ENCODE measurements around the gene GSK3A. TPM values are rescaled to one million over a fixed set of nuclear protein-coding genes. Genes with fewer than 3 reads are reported as not detected.

The GSK3A gene
- total and polyA plus RNA-seq, 2 experiments from 2014 or later: 17.7 to 40.7 TPM

DNA sequence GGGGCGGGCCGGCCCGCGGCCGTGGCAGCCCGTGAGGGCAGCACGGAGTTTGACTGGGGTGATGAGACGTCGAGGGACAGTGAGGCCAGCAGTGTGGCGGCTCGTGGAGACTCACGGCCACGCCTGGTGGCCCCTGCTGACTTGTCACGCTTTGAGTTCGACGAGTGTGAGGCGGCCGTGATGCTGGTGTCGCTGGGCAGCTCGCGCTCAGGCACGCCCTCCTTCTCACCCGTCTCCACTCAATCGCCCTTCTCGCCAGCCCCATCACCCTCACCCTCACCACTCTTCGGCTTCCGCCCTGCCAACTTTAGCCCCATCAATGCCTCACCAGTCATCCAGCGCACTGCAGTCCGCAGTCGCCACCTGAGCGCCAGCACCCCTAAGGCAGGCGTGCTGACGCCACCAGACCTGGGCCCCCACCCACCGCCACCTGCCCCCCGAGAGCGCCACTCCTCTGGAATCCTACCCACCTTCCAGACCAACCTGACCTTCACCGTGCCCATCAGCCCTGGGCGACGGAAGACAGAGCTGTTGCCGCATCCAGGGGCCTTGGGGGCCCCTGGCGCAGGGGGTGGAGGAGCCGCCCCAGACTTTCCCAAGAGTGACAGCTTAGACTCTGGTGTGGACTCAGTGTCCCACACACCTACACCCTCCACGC is 31.1 kb upstream of the GSK3A start:
- no peak for TF ChIP-seq STAT1 (IDR thresholded peaks at IDR 0.05; ENCODE audit: unreplicated experiment)
- TF ChIP-seq ZNF114 (CRISPR knock-in tag; IDR thresholded peaks at IDR 0.05): no peak
- TF ChIP-seq, protein P1, sequence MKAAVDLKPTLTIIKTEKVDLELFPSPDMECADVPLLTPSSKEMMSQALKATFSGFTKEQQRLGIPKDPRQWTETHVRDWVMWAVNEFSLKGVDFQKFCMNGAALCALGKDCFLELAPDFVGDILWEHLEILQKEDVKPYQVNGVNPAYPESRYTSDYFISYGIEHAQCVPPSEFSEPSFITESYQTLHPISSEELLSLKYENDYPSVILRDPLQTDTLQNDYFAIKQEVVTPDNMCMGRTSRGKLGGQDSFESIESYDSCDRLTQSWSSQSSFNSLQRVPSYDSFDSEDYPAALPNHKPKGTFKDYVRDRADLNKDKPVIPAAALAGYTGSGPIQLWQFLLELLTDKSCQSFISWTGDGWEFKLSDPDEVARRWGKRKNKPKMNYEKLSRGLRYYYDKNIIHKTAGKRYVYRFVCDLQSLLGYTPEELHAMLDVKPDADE (IDR thresholded peaks at IDR 0.05): no peak
- no peak for TF ChIP-seq CREB1 (CRISPR knock-in tag; IDR thresholded peaks at IDR 0.05; ENCODE audit: low read depth)
- no peak for TF ChIP-seq EZH2phosphoT487 (IDR thresholded peaks at IDR 0.05; ENCODE audit: unreplicated experiment)
- TF ChIP-seq EZH2 (IDR thresholded peaks at IDR 0.05; ENCODE audit: low read depth, unreplicated experiment): no peak
- no peak for TF ChIP-seq JUNB (IDR thresholded peaks at IDR 0.05; ENCODE audit: unreplicated experiment)
- Histone ChIP-seq H2AFZ (no peak overlapping the region), H3K4me3 (no peak overlapping the region), H3K4me1 (ENCODE audit: insufficient read depth) (peaks cover 5% of the 10 kb centered on the region; the same call in 1 of the 2 replicates), H3K27me3 (ENCODE audit: insufficient read depth) (no peaks in the 10 kb centered on the region), H3K9me2 (ENCODE audit: insufficient read depth) (no peaks in the 10 kb centered on the region), H3K79me2 (replicated peaks; ENCODE audit: insufficient read depth) (peaks cover 6% of the 10 kb centered on the region; the same call in 1 of the 2 replicates), H3K36me3 (ENCODE audit: insufficient read depth) (no peaks in the 10 kb centered on the region), H3F3A (replicated peaks; ENCODE audit: low read depth) (no peaks in the 10 kb centered on the region), H3K4me2 (no peak overlapping the region), H3K27ac (ENCODE audit: low read depth) (no peak overlapping the region), H4K20me1 (replicated peaks; ENCODE audit: insufficient read depth) (0 out of 2 replicates have a peak, but pooled peaks cover 3% of the 10 kb centered on the region)
- ATAC-seq: no peak
- no peak overlapping the region for H3K27ac Mint-ChIP-seq
- peaks cover 4% of the 10 kb centered on the region for H3K27me3 Mint-ChIP-seq (ENCODE audit: insufficient read depth, low read depth, poor library complexity)
- H3K4me1 Mint-ChIP-seq: peaks cover 24% of the 10 kb centered on the region
- no peak for DNase-seq (ENCODE audit: low spot score)
- H3K4me3 Mint-ChIP-seq: no peak overlapping the region
- no peaks in the 10 kb centered on the region; the same call in 2 of the 3 replicates for H3K9me3 Mint-ChIP-seq
- H3K36me3 Mint-ChIP-seq (ENCODE audit: low read depth): peaks cover 13% of the 10 kb centered on the region; the same call in 2 of the 3 replicates

DNA sequence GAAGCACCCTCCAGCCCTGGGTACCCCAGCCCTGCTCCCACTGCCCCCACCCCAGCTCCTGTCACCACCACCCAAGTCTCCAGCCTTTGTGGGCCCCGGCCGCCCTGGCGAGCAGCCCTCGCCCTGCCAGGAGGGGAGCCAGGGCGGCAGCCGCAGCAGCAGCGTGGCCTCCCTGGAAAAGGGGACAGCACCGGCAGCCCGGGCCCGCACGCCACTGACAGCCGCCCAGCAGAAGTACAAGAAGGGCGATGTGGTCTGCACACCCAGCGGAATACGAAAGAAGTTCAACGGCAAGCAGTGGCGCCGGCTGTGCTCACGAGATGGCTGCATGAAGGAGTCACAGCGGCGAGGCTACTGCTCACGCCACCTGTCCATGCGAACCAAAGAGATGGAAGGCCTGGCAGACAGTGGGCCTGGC is 30.6 kb upstream of the GSK3A start:
- Histone ChIP-seq H4K20me1 (replicated peaks; ENCODE audit: insufficient read depth) (0 out of 2 replicates have a peak, but pooled peaks cover 3% of the 10 kb centered on the region), H3K79me2 (replicated peaks; ENCODE audit: insufficient read depth) (peaks cover 6% of the 10 kb centered on the region; the same call in 1 of the 2 replicates), H3K4me1 (ENCODE audit: insufficient read depth) (peaks cover 5% of the 10 kb centered on the region; the same call in 1 of the 2 replicates), H3K27ac (ENCODE audit: low read depth) (no peak overlapping the region), H3K27me3 (ENCODE audit: insufficient read depth) (no peaks in the 10 kb centered on the region), H3K9me2 (ENCODE audit: insufficient read depth) (no peaks in the 10 kb centered on the region), H3K4me2 (no peak overlapping the region), H3K4me3 (no peak overlapping the region), H3F3A (replicated peaks; ENCODE audit: low read depth) (no peaks in the 10 kb centered on the region), H3K36me3 (ENCODE audit: insufficient read depth) (no peaks in the 10 kb centered on the region), H2AFZ (no peak overlapping the region)
- DNase-seq (ENCODE audit: low spot score) (no peak), ATAC-seq (no peak)
- H3K27ac Mint-ChIP-seq: no peak overlapping the region
- peaks cover 13% of the 10 kb centered on the region; the same call in 2 of the 3 replicates for H3K36me3 Mint-ChIP-seq (ENCODE audit: low read depth)
- no peak overlapping the region; the same call in 2 of the 3 replicates for H3K4me3 Mint-ChIP-seq
- no peak for TF ChIP-seq STAT1 (IDR thresholded peaks at IDR 0.05; ENCODE audit: unreplicated experiment)
- TF ChIP-seq, protein P2, sequence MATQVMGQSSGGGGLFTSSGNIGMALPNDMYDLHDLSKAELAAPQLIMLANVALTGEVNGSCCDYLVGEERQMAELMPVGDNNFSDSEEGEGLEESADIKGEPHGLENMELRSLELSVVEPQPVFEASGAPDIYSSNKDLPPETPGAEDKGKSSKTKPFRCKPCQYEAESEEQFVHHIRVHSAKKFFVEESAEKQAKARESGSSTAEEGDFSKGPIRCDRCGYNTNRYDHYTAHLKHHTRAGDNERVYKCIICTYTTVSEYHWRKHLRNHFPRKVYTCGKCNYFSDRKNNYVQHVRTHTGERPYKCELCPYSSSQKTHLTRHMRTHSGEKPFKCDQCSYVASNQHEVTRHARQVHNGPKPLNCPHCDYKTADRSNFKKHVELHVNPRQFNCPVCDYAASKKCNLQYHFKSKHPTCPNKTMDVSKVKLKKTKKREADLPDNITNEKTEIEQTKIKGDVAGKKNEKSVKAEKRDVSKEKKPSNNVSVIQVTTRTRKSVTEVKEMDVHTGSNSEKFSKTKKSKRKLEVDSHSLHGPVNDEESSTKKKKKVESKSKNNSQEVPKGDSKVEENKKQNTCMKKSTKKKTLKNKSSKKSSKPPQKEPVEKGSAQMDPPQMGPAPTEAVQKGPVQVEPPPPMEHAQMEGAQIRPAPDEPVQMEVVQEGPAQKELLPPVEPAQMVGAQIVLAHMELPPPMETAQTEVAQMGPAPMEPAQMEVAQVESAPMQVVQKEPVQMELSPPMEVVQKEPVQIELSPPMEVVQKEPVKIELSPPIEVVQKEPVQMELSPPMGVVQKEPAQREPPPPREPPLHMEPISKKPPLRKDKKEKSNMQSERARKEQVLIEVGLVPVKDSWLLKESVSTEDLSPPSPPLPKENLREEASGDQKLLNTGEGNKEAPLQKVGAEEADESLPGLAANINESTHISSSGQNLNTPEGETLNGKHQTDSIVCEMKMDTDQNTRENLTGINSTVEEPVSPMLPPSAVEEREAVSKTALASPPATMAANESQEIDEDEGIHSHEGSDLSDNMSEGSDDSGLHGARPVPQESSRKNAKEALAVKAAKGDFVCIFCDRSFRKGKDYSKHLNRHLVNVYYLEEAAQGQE (IDR thresholded peaks at IDR 0.05; ENCODE audit: unreplicated experiment): no peak
- no peak for TF ChIP-seq NANOG (IDR thresholded peaks at IDR 0.05; ENCODE audit: borderline replicate concordance)
- TF ChIP-seq EZH2 (IDR thresholded peaks at IDR 0.05; ENCODE audit: low read depth, unreplicated experiment): no peak
- no peak for TF ChIP-seq ZNF331 (CRISPR knock-in tag; IDR thresholded peaks at IDR 0.05; ENCODE audit: low read depth)
- TF ChIP-seq, protein P3, sequence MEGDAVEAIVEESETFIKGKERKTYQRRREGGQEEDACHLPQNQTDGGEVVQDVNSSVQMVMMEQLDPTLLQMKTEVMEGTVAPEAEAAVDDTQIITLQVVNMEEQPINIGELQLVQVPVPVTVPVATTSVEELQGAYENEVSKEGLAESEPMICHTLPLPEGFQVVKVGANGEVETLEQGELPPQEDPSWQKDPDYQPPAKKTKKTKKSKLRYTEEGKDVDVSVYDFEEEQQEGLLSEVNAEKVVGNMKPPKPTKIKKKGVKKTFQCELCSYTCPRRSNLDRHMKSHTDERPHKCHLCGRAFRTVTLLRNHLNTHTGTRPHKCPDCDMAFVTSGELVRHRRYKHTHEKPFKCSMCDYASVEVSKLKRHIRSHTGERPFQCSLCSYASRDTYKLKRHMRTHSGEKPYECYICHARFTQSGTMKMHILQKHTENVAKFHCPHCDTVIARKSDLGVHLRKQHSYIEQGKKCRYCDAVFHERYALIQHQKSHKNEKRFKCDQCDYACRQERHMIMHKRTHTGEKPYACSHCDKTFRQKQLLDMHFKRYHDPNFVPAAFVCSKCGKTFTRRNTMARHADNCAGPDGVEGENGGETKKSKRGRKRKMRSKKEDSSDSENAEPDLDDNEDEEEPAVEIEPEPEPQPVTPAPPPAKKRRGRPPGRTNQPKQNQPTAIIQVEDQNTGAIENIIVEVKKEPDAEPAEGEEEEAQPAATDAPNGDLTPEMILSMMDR (conservative IDR thresholded peaks at IDR 0.05; ENCODE audit: low read depth in 2 of 2): no peak
- no peak for TF ChIP-seq CREB1 (CRISPR knock-in tag; IDR thresholded peaks at IDR 0.05; ENCODE audit: low read depth)
- TF ChIP-seq JUNB (IDR thresholded peaks at IDR 0.05; ENCODE audit: unreplicated experiment): no peak
- H3K9me3 Mint-ChIP-seq: no peaks in the 10 kb centered on the region; the same call in 2 of the 3 replicates
- peaks cover 3% of the 10 kb centered on the region for H3K27me3 Mint-ChIP-seq (ENCODE audit: insufficient read depth, low read depth, poor library complexity)
- H3K4me1 Mint-ChIP-seq: peaks cover 20% of the 10 kb centered on the region
